GM21528 (cell line): Measurements from ENCODE around the gene NLK.
"Not testable (repeated sequence)": the region's sequence is repeated elsewhere in the genome, so short reads cannot be mapped to it uniquely, and the experiment has no call there.

Experiments
- ATAC-seq: cut with Tn5 transposase; IDR thresholded peaks from one replicate; pipeline ENCODE4 v1.9.1; 2021; ENCODE audit warnings: mild to moderate bottlenecking, moderate library complexity; ENCODE audit not compliant: unreplicated experiment, low FRiP score

Gene NLK

DNA sequence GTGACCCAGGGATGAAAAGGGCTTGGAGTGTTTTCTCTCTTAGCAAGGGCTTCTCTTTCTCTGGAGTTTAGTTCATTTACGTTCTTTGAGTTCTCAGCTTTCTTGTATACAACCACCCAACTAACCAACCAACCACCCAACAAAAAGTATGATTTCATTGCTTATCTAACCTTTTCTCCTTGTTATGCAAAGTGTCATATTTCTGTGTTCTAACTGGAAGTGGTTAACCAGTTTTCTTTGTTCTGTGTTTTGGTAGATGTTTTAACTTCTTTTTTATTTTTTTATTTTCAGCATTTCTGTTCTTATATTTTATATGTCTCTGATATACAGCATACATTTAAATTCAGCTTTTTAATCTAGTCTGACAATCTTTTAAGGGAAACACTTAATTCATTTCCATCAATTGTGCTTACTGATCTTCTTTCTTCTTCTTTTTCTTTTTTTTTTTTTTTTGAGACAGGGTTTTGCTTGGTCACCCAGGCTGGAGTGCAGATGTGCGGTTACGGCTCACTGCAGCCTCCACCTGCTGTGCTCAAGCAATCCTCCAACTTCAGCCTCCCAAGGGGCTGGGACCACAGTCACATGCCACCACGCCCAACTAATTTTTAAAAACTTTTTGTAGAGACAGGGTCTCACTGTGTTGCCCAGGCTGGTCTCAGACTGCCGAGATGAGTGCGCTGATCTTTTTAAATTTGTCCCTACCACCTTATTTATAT lies 29.6 kb downstream of the NLK start:
- no peak for ATAC-seq

DNA sequence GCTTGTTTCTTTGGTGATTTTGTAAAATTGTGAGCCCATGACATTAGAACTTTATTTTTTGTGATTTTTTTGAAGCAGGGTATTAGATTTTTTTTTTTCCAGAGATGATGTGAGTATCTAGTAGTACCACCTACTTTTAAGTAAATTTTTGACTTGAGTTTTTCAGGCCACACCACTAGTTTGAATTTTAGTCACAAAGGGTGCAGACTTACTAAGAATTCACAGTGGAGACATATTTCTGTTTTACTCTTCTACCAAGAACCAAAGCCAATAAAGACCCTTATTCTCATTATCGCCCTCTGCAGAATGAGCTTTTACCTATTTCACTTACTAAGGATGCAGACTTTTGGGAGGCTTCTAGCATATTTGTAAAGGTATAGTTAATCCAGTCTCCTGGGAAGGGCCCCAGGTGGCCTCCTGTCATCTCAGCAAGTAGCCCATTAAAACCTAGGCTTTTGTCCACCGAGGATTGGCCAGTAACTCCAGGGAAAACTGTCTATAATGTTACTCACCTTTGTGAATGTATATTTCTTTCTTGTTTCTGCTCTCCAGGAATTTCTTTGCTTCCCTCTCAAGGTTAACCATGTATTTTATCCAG lies 30.6 kb downstream of the NLK start:
- no peak for ATAC-seq

DNA sequence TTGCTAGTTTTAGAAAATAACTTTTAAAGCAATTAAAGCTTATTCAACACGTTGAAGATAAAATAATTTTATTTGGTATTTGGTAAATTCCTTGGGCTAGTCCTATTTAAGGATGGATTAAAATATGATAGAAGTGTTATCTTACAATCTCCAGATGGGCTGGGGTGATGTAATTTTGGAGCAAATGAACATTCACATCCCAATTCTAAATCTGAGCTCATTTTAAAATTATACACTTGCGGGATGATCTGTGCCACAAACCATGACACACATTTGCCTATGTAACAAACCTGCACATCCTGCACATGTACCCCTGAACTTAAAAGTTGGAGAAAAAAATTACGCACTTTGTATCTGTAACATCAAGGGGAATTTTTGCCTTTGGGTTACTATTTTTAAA lies 31.5 kb downstream of the NLK start:
- ATAC-seq: no peak

DNA sequence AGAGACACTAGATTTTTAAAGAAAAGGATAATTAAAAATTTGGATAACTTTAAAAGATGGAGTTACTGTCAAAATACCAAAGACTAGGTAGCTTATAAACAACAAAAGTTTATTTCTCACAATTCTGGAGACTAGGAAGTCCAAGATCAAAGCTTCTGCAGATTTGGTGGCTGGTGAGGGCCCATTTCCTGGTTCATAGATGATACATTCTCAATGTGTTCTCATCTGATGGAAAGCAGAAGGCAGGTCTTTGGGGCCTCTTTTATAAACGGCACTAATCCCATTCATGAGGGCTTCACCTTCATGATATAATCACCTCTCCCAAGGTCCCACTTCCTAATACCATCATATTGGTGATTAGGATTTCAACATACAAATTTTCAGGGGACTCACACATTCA lies 33.7 kb downstream of the NLK start:
- ATAC-seq: no peak

DNA sequence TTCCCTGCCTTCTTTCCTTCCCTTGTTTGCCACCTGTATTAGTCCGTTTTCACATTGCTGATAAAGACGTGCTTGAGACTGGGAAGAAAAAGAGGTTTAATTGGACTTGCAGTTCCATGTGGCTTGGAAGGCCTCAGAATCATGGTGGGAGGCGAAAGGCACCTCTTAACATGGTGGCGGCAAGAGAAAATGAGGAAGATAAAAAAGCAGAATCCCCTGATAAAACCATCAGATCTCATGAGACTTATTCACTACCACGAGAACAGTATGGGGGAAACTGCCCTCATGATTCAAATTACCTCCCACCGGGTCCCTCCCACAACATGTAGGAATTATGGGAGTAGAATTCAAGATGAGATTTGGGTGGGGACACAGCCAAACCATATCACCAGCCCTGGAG lies 34.7 kb downstream of the NLK start:
- not testable (repeated sequence) for ATAC-seq

DNA sequence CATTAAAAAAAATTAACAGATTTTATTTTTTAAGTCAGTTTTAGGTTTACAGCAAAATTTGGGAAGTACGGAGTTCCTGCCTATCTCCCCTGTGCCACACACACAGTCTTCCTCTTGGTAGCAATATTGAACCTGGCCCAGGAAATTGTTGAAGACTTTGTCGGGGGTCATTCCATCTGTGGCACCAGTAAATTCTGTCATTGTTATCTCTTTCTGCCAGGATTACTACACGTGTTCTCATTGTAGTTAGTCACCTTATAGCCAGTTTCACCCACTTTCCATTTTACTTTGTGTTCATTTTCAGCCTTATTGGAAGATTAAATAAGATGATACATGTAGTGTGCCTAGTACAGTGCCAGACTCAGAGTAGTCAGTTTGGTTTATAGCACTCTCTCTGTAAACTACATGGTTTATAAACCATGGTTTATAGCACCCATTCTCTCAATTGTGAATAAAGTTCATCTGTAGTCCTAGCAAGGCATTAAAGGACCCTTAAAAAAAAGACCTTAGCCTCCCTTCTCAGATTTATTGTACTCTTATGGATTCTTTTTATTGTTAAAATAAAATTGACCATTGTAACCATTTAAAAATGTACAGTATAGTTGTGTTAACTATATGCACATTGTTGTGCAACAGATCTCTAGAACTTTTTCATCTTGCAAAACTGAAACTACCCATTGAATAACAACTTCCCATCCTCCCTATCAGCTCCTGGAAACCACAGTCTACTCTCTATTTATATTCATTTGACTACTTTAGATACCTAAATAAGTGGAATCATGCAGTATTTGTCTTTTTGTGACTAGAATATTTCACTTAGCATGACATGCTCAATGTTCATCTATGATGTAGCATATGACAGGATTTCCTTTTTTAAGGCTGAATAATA lies 36.1 kb downstream of the NLK start:
- no peak for ATAC-seq

DNA sequence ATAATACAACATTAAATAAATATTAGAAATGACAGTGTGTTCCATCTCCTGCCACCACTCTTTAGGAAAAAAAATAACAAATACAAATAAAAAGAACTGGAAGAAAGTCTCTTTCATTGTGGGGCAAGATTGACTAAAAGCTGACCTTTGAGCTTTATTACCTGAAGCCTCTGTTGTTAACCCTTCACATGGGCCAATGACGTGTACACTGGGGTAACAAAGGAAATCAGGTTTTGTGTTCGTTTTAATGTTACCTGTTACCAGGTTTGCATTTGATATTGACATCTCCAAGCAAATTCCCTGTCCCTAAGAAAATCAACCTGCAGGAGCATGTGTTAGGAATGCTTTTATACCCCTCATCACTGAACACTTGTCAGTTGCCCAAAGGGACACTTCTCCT lies 39.0 kb downstream of the NLK start:
- no peak for ATAC-seq

DNA sequence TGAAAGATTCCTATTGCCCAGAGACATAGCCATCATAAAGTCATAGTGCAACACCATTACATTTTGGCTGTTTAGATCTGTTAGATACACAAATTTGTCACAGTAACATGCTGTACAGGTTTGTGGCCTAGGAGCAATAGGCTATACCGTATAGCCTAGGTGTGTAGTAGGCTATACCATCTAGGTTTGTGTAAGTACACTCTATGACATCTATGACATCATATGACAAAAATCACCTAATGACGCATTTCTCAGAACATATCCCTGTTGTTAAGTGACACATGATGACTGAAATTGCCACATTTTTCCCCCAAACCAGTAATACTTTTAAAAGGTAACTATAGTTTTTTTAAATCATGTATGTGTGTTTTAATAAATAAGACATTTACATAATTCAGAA lies 43.3 kb downstream of the NLK start:
- no peak for ATAC-seq

DNA sequence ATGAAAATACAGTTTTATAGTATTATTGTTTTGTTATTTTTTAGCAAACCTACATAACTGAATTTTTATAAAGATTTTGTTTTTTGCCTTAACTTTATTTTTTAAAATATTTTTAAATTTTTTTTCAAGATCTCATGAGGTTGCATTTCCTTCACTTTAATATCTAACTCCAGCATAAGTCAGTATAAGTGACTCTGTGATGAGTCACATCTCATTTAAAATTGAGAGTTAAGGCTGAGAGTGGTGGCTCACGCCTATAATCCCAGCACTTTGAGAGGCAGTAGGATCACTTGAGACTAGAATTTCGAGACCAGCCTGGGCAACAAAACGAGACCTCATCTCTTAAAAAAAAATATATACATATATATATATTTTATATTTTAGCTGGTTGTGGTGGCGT lies 44.0 kb downstream of the NLK start:
- no peak for ATAC-seq

DNA sequence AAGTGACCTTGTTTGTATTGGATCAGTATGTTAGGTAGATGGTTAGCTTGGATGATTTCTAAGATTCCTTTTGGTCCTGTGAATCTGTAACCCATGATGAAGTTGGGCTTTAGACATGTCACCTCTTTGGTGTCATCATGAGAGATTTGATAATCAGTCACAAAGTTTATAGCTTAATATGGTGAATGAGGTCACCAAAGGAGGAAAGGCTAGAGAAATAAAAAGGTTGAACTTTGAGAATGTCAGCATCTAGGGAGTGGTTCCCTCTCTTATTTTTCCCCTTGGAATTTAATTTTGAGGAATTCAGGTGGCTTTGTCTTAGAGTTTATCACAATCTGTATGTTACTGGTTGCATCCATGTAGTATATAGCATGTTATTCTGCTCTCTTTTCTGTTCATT lies 45.3 kb downstream of the NLK start:
- ATAC-seq: no peak

DNA sequence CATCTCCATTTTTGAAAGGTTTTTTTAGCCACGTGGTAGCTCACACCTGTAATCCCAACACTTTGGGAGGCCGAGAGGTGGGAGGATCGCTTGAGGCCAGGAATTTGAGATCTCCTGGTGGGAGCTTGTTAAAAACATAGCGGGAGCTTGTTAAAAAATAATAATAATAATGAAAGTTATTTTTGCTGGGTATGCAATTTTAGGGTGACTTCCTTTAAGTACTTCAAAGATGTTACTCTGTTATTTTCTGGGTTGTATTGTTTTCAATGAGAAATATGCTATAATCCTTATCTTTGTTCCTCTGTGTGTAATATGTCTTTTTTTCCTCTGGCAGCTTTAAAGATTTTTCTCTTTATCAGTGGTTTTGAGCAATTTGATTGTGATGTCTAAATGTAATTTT lies 48.1 kb downstream of the NLK start:
- no peak for ATAC-seq

DNA sequence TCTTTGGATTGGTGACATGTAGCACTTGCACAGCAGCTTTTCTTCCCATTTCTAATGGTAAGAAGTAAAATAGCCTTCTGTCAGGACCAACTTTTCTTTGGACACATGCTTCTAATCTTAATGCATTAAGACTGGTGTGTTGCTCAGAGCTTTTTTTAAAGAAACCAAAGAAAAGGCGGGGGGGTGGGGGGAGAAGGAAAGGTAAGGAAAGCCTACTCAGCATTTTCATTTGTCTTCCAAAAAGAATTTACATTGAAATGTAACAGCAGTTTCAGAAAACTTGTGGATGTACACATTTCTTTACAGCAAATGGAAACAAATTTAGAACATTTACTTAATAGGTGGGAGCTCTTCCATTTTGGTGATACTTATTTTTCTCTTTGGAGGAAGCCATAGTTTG lies 49.6 kb downstream of the NLK start:
- no peak for ATAC-seq

DNA sequence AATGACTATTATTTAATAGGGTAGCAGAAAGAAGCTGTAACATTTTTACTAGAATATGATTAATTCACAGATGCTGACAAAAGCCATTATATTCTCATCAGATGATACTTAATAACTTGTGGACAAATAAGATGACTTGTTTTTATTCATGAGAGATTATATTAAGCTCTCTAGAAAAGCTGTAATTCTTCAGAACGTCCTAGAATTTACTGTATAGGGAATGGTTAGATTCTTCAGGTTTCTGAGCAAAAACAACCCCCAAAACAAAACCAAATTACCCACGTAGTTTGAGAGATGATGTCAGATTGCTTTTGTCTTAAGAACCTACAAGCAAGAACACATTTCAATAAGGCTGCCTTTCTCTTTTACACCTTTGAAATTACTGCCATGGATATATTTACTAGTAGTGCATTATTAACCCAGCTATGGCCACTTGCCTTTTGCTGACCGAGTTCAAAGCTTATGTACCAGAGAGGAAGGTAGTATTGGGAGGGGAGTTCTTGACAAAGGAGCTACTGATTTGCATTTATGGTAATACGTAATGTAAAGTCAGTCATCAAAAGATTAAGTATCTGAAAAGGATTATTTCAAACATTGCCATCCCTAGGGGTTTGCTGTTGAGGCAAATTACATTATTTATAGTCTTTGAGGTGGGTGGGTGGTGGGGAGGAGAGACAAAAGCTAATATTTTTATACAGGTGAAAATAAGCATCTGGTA lies 51.7 kb downstream of the NLK start:
- no peak for ATAC-seq

DNA sequence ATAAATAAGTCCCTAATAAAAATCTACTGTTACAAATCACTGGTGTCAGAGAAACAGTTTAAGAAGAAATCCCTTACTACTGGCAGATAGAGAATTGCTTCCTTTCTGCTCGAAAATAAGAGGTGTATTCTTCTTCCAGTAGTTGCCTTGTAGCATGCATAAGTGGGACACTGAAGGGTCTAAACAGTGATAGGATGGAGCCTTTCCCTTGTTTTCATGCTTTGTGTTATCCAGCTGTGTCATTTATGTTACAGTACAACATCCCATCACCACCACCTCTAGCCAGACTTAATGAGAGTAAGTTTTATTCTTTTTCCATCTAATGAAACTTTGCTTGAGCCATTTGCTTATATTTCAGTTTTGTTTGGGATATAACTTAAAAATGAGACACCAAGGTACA lies 54.3 kb downstream of the NLK start:
- ATAC-seq: no peak

DNA sequence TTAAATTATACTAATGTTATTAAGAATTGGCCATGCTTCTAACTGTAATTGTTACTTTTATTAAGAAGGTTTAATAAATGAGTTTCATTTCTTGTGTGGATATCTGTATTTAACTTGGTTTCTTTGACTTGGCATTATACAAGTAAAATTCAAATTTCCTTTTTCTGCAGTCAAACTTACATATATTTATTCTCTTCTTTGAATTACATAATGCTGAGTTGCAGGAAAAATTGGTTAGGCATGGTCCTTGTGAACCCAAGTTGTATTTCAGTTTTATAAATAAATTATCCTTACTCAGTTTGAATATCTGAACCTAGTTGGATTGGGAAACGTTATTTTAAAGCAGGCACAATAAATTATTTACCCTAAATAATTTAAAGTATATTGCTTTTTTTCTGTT lies 54.8 kb downstream of the NLK start:
- no peak for ATAC-seq

DNA sequence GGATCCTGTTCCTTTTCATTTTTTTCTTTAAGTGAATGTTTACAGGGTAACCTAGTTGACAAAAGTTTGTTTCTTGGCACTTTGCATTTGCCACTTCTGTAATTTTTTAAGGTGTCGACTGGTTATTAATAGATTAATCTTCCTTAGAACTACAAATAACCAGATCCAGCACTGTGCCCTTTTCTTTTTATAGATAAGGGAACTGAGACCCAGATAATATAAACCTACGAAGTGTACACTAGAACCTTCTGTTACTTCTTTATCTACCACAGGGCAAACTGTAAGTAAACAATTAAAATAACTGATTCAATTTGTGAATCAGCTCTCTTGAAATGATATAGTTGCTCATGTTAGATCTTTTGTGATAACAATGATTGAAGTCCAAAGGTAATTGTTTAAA lies 55.4 kb downstream of the NLK start:
- ATAC-seq: no peak

DNA sequence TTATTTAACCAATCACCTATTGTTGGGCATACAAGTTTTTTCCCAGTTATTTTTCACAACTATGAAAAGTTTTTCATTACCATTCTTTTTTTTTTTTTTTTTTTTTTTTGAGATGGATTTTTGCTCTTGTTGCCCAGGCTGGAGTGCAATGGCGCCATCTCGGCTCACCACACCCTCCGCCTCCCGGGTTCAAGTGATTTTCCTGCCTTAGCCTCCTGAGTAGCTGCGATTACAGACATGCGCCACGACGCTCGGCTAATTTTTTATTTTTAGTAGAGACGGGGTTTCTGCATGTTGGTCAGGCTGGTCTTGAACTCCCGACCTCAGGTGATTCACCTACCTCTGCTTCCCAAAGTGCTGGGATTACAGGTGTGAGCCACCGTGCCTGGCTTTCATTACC lies 56.1 kb downstream of the NLK start:
- ATAC-seq: not testable (repeated sequence)

DNA sequence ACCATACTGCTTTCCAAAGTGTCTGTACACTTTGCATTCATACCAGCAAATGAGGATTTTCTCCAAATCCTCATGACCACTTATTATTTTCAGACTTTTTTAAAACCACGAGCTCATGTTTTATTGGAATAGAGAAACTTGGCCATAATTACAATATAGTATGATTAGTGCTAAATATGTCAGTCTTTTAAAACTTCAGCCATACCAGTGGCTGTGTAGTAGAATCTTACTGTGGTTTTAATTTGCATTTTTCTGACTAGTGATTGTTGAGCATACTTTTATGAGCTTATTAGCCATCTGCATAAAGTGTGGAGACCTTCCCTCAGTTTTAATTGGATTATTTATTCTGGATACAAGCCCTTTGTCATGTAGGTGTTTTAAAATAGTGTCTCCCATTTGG lies 57.8 kb downstream of the NLK start:
- no peak for ATAC-seq

DNA sequence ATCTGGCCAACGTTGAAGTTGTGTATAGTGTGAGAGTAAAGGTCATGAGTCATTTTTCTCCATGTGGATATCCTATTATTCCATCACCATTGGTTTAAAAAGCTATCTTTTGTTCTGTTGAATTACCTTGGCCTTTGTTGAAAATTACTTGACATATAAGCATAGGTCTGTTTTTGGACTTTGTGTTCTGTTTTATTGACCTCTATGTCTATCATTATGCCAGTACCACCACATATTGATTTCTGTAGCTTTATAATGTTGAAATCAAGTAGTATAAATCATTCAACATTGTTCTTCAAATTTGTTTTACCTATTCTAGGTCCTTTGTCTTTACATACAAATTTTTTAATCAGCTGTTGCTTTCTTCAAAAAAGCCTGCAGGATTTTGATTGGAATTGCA lies 58.5 kb downstream of the NLK start:
- ATAC-seq: no peak

DNA sequence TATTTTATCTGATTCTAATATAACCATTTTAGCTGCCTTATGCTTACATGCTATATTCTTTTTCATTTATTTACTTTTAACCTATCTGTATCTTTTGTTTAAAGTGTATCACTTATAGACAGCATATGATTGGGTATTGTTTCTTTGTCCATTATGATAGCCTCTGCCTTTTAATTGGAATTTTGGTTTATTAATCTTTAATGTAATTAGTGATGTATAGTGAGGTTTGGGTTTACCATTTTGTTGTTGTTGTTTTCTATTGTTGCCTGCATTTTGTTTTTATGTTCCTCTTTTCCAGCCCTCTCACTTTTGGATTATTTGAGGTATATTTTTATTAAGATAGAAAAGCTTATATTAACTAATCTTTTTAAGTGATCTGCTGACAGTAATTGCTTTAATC lies 59.4 kb downstream of the NLK start:
- ATAC-seq: no peak

DNA sequence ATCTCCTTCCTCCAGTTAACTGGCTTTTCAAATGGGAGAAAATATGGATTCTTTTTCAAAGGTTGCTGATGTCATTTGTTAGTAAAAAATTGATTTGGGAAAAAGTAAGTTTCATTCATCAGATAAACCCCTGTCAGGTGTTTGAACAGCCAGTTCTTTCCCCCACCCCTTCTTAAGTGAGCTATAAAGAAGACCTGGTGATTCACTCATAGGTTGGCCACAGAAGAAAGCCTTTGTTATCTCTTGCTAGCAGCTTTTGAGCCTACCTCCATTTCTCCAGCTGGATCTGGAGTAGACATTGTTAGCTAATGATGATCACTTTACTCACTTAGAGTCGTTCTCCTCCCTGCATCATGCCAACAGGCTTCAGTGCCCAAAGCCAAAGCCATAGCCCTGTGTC lies 63.0 kb downstream of the NLK start:
- ATAC-seq: no peak
